COR-L47 (cell line): ENCODE data around the gene PAX3.

Experiments
- DNase-seq: peaks from one replicate; lab custom pipeline; 2025; lab: John Stamatoyannopoulos, UW

The PAX3 gene

GRCh38 chr2:222298311-222299150, at the start of gene PAX3:
PAX3 (minus strand) TSS chr2:222298998; CDS start chr2:222298615, 383 bp downstream.
- no peak for DNase-seq

GRCh38 chr2:222341331-222341730, 42.5 kb upstream of the PAX3 start:
- no peak for DNase-seq

- no peak for DNase-seq
Measured at GRCh38 chr2:222338374-222338773, 39.6 kb upstream of the PAX3 start.

- DNase-seq: no peak
Measured at GRCh38 chr2:222336931-222337330, 38.1 kb upstream of the PAX3 start.

- no peak for DNase-seq
Measured at GRCh38 chr2:222336442-222336841, 37.6 kb upstream of the PAX3 start.

- no peak for DNase-seq
Measured at GRCh38 chr2:222334914-222335313, 36.1 kb upstream of the PAX3 start.

GRCh38 chr2:222333397-222333796, 34.6 kb upstream of the PAX3 start:
- DNase-seq: no peak

GRCh38 chr2:222332116-222332515, 33.3 kb upstream of the PAX3 start:
- DNase-seq: no peak

GRCh38 chr2:222330910-222331309, 32.1 kb upstream of the PAX3 start:
- no peak for DNase-seq

GRCh38 chr2:222322236-222322635, 23.4 kb upstream of the PAX3 start:
- DNase-seq: no peak

- DNase-seq: peak; percentile 51
Measured at GRCh38 chr2:222320436-222321395, 21.9 kb upstream of the PAX3 start.

GRCh38 chr2:222319586-222320435, 21.0 kb upstream of the PAX3 start:
- DNase-seq: peak; percentile 51

- peak; percentile 50 for DNase-seq
Measured at GRCh38 chr2:222318712-222319585, 20.2 kb upstream of the PAX3 start.

GRCh38 chr2:222318026-222318711, 19.4 kb upstream of the PAX3 start:
- peak; percentile 73 for DNase-seq

GRCh38 chr2:222315443-222316121, 16.8 kb upstream of the PAX3 start:
- no peak for DNase-seq

GRCh38 chr2:222313816-222314215, 15.0 kb upstream of the PAX3 start:
- DNase-seq: no peak

GRCh38 chr2:222311978-222312738, 13.4 kb upstream of the PAX3 start:
- no peak for DNase-seq

- no peak for DNase-seq
Measured at GRCh38 chr2:222311319-222311977, 12.7 kb upstream of the PAX3 start.
